Measurements from ENCODE around the gene TRAF1.

The TRAF1 gene

DNA sequence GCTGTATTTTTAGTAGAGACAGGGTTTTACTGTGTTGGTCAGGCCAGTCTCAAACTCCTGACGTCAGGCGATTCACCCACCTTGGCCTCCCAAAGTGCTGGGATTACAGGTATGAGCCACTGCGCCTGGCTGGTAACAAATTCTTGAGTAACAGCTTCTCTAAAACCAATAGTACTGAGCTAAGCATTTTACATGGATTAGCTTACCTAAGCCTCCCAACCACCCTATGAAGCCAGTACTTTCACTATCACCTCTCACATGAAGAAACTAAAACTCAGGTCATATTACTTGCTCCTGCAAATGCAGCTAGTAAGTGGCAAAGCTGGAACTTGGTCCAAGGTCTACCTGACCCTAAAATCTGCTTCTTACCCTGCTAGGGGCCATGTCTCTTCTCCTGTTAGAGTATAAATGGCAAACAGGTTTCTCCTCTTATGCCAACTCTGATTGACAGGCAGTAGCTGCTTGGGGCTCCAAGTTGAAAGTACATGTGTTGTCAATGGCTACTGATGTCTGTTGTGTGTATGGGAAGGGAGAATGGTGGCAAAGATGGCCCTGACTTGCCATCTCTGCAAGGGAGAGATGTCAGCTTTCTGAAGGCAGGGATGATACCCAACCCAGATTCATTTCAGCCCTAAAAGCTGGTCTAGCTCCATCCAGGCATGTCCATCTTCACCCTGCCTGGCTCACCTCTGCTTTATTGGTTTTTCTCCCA lies 53.6 kb downstream of the TRAF1 start:
- FAIRE-seq (no peak), DNase-seq (ENCODE audit: low spot score) (no peak)

DNA sequence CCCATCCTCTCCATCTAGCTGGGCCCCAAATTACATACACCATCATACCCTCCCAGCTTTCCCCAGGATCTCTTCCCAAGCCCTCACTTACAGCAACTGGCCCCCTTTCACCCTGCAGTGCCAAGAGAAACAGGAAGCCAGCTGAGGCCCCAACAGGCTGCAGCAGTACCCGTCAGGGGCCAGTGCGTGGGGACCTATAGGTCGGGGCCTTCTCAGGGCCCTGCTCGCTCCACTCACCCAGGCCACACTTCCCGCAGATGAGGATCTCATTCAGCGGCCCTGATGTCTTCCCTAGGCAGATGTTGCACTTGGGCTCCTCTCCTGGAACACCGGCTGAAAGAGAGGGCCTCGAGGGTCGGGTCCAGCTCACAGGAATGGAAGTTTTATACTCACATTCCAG lies 56.4 kb downstream of the TRAF1 start:
- no peak for DNase-seq (ENCODE audit: low spot score)

DNA sequence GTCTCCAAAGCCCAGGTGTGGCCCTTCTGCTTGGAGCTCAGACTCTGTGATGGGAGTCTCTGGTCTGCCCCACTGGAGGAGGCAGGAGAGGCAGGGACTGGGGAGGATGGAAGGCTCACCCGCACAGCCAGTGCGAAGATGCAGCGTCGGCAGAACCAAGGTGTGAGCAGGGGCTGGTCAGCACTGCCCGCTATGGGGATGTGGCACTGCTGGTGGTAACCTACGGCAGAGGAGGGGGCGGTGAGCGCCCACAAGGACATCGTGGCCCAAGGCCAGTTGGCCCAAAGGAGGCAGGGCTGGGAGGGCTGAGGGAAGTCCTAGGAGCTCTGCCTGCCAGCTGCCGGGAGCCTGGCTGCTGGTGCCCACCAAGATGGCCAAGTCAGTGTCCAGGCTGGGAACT lies 56.9 kb downstream of the TRAF1 start:
- DNase-seq (ENCODE audit: low spot score) (no peak), FAIRE-seq (no peak)

More for the DNA sequence above, 56.4 kb downstream of the TRAF1 start:
- no peak for FAIRE-seq

DNA sequence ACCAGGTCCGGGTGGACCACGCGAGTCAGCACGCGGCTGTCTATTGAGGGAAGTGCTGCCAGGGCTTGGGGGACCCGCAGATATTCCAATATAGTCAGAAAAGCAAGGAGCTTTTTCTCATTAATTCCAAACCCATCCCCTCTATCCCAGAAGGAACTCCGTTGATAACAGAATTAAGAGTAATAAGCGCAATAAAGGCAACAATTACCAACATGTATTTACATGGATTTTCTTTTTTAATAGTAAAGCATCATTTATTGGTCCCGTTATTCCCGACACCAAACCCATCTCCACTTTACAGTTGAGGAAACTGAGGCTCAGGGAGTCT lies 57.3 kb downstream of the TRAF1 start:
- FAIRE-seq (no peak), DNase-seq (ENCODE audit: low spot score) (no peak)

DNA sequence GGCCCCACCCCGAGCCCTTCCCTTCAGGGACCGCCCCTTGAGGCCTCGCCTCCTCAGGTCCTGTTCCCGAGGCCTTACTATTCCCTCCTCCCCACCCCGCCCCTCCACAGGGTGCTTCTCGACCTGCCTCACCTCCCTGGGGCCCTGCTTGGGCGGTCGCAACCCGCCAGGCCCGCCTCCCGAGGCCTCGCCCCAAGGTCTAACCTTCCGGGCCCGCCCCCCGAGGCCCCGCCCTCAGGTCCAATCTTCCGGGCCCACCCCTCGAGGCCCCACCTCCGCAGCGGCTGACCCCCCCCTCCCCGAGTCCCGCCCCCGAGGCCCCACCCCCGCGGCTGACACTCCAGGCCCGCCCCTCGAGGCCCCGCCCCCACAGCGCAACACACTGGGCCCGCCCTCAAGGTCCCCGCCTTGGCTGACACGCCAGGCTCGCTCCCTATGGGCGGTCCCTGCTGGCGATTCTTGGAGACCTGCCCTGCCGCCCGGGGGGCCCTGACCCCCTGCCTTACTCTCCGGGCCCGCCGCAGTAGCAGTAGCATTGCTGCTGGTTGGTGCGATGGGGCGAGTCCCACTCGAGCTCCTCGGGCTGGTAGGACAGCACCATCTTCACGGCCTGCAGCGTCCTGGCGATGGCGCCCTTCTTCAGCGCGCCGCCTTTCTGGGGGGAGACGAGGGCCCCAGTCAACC lies 57.8 kb downstream of the TRAF1 start:
- FAIRE-seq = no peak

DNA sequence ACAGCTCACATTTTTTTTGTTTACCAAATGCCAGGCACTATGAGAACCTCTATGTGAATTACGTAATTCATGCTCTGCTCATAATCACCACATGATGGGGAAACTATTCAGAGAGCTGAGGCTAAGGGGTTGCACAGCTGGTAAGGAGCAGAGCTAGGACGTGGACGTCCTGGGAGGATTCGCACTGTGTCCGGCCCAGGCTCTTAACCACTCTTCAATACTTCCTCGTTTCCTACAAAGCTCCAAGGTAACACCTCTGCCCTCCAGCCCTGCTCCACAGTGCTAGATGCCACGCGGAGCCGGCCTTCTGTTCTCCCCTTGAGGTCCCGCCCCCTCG lies 58.3 kb downstream of the TRAF1 start:
- FAIRE-seq (no peak), DNase-seq (ENCODE audit: low spot score) (no peak)

More for the DNA sequence above, 57.8 kb downstream of the TRAF1 start:
- peak; percentile 81 for DNase-seq (ENCODE audit: low spot score)

DNA sequence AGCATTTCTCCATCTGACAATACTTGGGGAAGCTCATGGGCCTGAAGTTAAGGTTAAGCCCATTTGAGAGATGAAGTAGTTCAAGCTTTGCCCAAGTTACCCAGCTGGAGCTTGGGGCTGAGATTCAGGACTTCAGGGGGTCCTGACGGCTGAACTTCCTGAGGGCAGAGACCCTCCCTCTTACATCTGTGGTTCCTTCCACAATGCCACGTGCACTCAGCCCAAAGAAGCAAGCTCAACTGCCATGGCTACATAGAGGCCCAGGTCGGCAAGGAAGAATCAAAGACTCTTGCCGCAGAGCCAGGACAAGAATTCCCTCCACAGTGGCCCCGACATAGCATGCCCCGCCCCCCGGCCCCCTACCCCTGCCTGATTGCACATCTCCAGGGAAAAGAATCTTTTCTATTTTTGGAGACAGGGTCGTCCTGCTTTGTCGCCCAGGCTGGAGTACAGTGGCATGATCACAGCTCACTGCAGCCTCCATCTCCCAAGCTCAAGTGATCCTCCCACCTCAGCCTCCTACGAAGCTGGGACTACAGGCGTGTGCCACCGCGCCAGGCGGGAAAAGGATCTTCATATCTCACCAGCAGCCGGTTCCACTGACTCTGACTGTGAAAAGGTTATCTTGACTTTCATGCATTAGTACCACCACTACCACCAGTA lies 58.8 kb downstream of the TRAF1 start:
- FAIRE-seq = no peak

DNA sequence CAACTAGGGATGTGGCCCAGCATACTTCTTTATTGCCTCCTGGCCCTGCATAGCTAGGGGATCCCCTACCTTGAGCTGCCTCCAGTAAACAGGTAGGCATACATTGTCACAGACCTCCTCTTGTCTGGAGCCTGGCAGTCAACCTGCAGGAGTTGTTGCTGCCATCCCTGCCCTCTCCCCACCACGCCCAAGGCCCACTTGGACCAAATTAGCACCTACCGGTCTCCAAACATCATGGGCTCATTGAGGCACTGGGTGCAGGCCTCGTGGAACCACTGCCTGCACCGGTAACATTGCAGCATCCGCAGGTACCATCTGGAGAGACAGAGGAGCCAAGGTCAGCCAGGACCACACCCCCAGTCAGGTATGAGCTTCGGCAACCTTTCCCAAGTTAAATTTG lies 59.9 kb downstream of the TRAF1 start:
- FAIRE-seq (no peak), DNase-seq (ENCODE audit: low spot score) (no peak)

More for the DNA sequence above, 58.8 kb downstream of the TRAF1 start:
- DNase-seq (ENCODE audit: low spot score) = no peak

DNA sequence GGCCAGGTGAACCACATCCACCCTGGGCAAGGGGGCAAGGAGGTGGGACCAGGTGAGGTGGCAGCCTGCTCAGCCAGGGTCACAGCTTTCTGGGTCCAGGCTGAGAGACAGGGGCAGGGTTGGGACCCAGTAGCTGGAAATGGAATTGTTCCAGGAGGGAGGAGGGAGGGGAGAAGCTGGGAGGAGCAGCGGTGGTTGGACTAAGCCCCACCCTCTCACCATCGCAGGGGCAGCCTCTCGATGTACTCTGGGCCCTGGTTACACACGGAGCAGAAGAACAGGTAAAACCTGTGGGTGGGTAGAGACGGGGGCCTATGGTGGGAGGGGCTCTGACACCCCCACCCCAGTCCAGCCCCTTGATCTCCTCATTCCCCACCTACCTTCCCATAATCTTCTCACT lies 60.8 kb downstream of the TRAF1 start:
- FAIRE-seq = no peak
- no peak for DNase-seq (ENCODE audit: low spot score)

DNA sequence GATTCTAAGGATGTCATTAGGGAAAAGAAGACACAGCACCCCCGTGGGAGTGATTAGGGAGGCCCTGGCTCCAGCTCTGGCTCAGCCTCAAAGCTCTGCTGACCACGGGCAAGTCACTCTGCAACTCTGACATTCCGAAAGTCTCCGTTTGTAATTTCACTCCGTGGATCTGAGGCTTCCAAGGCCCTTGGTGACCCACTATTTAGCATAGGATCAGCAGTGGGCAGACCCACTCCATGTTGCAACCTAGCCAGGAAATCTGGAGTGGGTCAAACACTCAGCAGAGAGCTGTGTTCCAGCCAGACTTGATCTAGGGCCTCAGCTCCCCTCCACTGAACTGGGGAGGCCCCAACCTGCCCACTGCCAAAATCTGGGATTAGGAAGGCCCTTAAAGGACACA lies 61.4 kb downstream of the TRAF1 start:
- no peak for FAIRE-seq
- no peak for DNase-seq (ENCODE audit: low spot score)

DNA sequence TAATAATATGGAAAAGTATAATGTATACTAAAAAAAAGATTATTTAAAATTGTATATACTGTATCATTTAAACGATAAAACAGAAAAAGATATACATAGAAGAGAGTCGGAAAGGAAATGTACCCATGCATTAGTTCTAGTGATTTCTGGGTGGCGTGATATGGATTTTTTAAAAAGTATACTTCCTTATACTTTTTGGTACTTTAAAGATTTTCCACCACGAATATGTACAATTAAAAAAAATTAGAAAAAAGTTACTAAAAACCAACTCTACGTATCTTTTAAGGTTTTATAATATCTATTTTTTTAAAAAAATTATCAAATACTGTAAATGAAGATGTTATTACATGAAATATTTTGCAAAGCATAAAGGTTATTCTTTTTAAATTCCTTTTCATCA lies 61.9 kb downstream of the TRAF1 start:
- DNase-seq (ENCODE audit: low spot score) (no peak), FAIRE-seq (no peak)

DNA sequence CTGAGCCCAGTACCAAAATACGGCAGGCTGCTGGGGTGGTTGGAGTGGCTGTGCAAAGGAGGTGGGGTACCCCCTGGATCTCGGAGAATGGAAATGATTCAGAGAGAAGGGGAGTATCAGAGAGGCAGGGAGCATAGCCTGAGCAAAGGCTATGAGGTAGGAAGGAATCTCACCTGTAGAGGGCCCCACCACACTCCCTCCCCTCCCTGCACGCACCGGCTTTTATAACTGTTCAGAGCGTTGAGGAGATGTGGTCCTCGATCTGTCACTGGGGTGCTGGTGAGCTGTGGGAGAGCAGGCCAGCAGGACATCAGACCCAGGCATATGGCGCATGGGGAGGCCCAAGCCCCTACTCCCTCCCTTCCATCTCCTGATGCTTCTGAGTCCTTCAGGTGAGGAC lies 62.8 kb downstream of the TRAF1 start:
- DNase-seq (ENCODE audit: low spot score) (no peak), FAIRE-seq (no peak)

DNA sequence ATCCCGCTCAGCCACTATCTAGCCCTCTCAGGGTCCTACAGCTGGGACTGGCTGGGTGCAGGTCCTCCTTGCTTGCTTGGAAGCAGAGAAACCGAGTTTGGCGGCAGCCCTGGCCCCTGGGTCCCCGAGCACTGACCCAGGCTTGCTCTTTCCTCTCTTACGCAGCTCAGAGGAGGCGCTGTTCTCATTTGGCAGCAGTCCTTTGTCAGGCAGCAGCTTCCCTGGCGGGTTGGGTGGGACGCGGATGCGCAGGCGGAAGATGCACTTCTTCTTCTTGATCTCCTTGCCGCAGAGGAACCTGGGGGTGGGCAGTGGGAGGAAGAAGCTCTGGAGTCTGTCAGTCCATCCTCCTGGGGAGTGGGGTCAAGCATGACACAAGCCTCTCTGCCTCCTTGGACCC lies 64.1 kb downstream of the TRAF1 start:
- DNase-seq (ENCODE audit: low spot score) = no peak
- no peak for FAIRE-seq

DNA sequence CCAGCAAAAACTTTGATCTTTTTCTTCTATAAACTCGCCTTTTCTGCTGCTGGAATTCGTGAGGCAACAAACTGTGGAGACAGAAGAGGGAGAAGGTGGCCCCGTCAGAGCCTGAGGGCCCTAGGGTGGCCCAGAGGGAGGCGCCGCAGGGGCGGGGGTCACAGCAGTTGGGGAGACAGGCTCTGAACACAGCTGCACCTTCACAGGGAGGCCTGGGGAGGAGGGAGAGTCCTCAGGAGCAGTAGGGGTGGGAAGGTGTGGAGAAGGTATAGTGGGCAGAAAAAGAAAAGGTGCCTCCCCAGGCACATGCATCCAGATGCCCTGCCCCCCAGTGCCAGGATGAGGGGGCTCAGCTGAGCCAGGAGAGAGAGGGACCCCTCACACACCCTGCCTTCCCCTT lies 64.7 kb downstream of the TRAF1 start:
- FAIRE-seq (no peak), DNase-seq (ENCODE audit: low spot score) (no peak)

DNA sequence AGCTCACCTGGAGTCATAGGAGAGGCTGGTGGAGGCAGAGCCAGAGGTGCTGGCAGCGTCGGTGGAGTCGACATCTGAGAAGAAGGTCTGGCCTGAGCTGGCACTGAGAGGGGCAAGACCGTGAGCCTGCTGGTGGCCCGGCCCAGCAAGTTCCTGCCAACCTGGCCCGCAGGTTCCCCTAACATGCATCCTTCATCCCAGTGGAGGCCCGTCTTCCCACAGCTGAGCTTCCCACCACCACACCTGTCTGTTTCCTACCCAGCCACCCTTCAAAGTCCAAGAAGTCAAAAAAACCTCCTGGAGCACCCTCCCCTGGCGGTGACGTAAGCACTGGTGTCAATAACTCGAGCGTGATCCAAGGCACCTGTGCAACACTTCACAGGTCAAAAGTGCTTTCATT lies 66.5 kb downstream of the TRAF1 start:
- DNase-seq (ENCODE audit: low spot score) = no peak
- no peak for FAIRE-seq

DNA sequence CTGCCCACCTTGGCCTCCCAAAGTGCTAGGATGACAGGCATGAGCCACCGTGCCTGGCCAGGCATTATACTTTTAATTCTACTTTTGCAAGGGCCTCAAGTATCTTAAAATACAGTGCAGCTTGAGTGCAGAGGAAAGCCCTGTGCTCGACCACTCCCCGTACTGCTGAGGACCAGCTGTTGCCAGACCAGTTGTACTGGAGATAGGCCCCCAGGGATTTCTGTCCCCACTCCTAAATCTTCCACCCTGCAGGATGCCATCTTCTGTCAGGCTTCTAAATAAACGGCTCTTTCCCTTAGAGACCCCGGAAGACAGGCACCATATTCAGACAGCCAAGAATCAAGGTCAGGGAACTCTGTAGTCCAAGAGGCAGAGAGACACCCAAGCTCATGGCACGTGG lies 67.2 kb downstream of the TRAF1 start:
- DNase-seq (ENCODE audit: low spot score) (no peak), FAIRE-seq (no peak)

DNA sequence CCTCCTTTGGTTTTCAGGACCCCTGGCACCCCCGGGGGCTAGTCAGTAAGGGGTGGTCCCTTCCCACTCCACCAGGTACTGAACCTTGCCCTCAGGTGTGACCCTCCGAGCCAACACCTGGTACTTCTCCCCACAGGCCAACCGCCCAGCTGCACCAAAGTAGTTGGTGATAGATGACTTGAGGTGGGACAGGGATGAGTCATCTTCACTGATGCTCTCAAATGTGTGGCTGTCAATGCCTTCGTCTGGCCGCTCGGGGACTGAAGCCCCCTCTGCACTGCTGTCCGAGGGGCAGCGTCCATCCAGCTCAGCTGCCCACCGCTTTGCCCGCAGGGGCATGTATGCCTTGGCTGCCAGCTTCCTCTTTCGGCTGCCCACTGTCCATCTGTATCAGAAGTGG lies 68.7 kb downstream of the TRAF1 start:
- no peak for FAIRE-seq
- DNase-seq (ENCODE audit: low spot score) = no peak

DNA sequence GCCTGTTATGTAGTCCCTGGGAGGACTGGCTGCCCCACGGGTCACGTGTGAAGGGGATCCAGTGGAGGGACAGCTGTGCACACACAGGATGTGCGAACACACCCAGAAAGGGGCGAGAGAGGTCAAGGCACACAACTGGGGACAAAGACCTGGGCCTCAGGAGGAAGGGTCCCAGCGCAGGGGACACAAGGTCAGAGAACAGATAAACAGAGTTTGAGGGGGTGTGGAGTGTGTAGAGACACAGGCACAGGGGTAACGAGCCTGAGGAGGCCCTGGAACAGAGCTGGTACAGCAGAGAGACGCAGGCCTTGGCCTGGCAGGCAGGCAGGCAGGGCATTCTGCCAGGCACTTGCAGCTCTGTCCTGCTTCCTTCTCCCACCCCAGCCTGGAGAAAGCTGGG lies 69.1 kb downstream of the TRAF1 start:
- DNase-seq (ENCODE audit: low spot score) (no peak), FAIRE-seq (no peak)

DNA sequence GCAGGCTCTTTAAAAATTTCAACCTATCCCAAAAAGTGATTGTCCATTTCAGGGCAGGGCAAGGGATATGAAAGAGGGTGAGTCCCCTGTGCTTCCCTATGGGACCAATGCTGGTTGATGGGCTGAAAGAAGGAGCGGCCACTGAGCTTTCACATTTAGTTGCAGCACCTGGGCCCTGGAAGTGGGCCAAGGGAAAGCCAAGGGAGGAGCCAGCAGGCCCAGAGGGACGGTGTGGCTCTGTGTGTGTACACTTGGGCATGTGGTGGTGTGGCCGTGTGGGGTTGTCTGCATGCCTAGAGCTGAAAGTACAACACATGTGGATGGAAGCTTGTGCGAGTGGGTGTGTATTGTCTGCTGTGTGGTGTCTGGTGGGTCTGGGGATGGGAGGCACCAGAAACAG lies 69.9 kb downstream of the TRAF1 start:
- DNase-seq (ENCODE audit: low spot score) (no peak), FAIRE-seq (no peak)

DNA sequence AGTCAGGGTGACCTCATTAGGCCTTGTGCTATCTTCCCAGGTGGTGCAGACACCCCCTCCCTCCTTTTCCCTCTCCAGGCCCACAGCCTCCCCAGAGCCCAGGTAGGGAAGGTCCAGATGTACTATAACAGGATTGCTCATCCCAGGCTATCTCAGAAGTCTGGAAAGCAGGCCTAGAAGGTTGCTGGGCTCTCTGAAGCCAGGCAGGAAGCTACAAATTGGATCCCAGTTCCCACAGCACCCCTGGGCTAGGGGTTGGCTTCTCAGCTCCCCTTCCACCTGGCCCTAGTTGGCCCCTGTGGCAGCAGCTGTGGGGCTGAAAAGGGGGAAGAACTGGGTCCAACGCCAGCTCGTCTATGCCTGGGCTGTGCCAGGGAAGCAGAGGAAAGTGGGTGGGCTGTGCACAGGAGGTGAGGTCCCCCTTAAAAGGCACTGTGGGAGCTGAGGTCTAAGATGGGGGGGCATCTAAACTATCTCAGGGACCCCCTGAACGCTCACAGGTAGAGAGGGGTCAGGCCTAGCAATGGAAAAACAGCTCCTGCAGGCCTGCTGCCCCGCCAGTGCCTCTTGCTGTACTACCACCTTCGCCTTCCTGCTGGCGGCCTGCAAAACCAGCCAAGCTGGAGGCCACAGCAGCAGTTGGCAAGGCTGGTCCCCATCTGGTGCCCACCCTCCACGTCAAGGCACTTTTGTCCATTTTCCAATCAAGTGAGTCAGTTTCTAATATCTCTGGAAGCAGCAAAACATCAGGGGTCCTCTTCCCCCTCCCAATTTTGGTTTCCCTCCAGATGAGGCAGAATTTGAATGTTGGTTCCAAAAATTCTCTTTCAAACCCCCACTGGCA lies 70.5 kb downstream of the TRAF1 start:
- FAIRE-seq (no peak), DNase-seq (ENCODE audit: low spot score) (no peak)

DNA sequence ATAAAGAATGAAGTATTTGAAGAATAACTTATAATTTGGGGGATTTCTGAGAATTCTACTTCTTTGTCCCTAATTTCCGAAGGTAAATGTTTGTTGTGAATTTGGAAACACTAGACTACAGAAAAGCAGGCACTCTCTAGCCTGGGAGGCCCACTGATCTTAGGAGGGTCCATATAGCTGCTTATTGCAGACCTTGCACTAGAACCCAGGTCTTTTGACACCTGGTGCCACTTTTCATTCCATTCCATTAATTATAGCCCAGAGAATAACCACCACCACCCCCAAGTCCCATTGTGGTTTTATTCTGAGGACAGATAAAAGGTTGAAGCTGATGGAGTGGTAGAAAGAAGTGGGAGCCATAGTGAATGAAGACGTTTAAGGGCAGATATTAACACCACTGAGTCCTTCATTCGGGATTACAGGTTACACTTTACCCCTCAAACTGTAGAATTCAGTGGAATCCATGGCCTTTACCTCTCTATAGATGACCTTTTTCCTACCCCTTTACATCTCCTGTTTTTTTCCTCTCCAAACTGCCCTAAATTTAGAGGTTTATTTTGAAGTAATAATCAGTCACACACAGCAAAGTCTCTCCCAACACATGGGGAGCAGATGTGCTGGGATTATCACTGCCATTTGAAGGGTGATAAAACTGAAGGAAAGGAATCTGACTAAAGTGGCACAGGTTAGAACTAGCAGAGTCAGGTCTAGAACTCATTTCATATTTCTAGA lies 71.8 kb downstream of the TRAF1 start:
- FAIRE-seq (no peak), DNase-seq (ENCODE audit: low spot score) (no peak)
